Mesendoderm (in vitro differentiated cells): ENCODE data around the gene HSPB8.

ENCODE experiments used
- DNase-seq: peaks from one replicate; pipeline ENCODE4 v3.0.0; 2013
- H2AK5ac ChIP-seq: 2 replicates; pipeline ENCODE4 v1.6.1; 2013; ENCODE audit warnings: low read length, inconsistent platforms
- H2BK120ac ChIP-seq: 2 replicates; pipeline ENCODE4 v1.6.1; 2013; ENCODE audit warnings: low read depth, mild to moderate bottlenecking, low read length, moderate library complexity, mixed read lengths
- H2BK15ac ChIP-seq: replicated peaks from 2 replicates; pipeline ENCODE4 v1.6.1; 2013; ENCODE audit warnings: low read depth, mild to moderate bottlenecking, moderate library complexity
- H2BK5ac ChIP-seq: 2 replicates; pipeline ENCODE4 v1.6.1; 2013; ENCODE audit warnings: low read length, inconsistent platforms
- H3K18ac ChIP-seq: 2 replicates; pipeline ENCODE4 v1.6.1; 2013; ENCODE audit warnings: mild to moderate bottlenecking, low read length, mixed read lengths
- H3K23ac ChIP-seq: one replicate; pipeline ENCODE4 v1.6.1; 2013; ENCODE audit warnings: low read length
- H3K27ac ChIP-seq: 2 replicates; pipeline ENCODE4 v1.5.1; 2013; ENCODE audit warnings: low read depth, mild to moderate bottlenecking, inconsistent platforms, low read length, moderate library complexity
- H3K27me3 ChIP-seq: 2 replicates; pipeline ENCODE4 v1.6.1; 2013; ENCODE audit warnings: low read length, control low read depth, mild to moderate bottlenecking, inconsistent platforms; ENCODE audit not compliant: insufficient read depth, poor library complexity
- H3K36me3 ChIP-seq: 2 replicates; pipeline ENCODE4 v1.6.1; 2013; ENCODE audit warnings: low read length, inconsistent platforms; ENCODE audit not compliant: control insufficient read depth, insufficient read depth
- H3K4ac ChIP-seq: one replicate; pipeline ENCODE4 v1.6.1; 2013; ENCODE audit warnings: low read depth, mild to moderate bottlenecking, low read length, moderate library complexity
- H3K4me1 ChIP-seq: 2 replicates; pipeline ENCODE4 v1.6.1; 2013; ENCODE audit warnings: low read depth, low read length, inconsistent platforms; ENCODE audit not compliant: control insufficient read depth
- H3K4me2 ChIP-seq: 2 replicates; pipeline ENCODE4 v1.6.1; 2013; ENCODE audit warnings: low read length
- H3K4me3 ChIP-seq: 2 replicates; pipeline ENCODE4 v1.5.1; 2013; ENCODE audit warnings: mild to moderate bottlenecking, low read length
- H3K56ac ChIP-seq: one replicate; pipeline ENCODE4 v1.6.1; 2013; ENCODE audit warnings: low read length
- H3K79me1 ChIP-seq: 2 replicates; pipeline ENCODE4 v1.6.1; 2013; ENCODE audit warnings: low read length, inconsistent platforms
- H3K79me2 ChIP-seq: 2 replicates; pipeline ENCODE4 v1.6.1; 2013; ENCODE audit warnings: mild to moderate bottlenecking, low read length; ENCODE audit not compliant: control insufficient read depth, insufficient read depth
- H3K9ac ChIP-seq: 2 replicates; pipeline ENCODE4 v1.6.1; 2013; ENCODE audit warnings: low read length, inconsistent platforms
- H4K5ac ChIP-seq: one replicate; pipeline ENCODE4 v1.6.1; 2013; ENCODE audit warnings: low read length
- H4K8ac ChIP-seq: one replicate; pipeline ENCODE4 v1.6.1; 2013; ENCODE audit warnings: low read depth, mild to moderate bottlenecking, control low read depth, low read length, moderate library complexity
- WGBS: extraction: QIAGEN DNeasy Blood & Tissue Kit; methylation state at CpG from one replicate; pipeline ENCODE4 v1.1.7; 2013; ENCODE audit warnings: low lambda C conversion rate, missing lambda C conversion rate; ENCODE audit not compliant: insufficient coverage; ENCODE audit errors: extremely low coverage; 5-methylcytosine and 5-hydroxymethylcytosine counted together

HSPB8 gene

DNA sequence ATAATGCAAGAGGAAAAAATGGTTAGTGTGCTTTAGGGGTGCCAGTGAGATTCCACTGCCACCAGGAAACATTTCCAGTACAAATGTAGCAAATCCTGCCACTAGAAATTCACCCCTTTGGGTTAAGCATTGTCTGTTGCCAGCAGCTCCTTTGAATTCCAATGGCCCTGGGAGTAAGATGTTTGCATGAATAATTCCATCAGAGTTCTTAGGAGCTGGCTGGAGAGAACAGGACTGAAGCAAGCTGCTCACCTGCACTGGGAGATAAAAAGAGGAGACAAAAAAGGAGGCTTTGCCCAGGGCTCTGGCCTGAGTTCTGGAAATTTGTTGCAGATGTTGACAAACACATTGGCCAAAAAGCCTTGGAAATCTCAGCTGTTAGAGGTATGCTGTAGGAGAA, 57.6 kb downstream of the HSPB8 start:
- Histone ChIP-seq H3K27ac (no peak overlapping the region), H3K56ac (no peak overlapping the region), H4K5ac (no peak overlapping the region), H3K79me2 (no peaks in the 10 kb centered on the region), H4K8ac (no peak overlapping the region), H2AK5ac (no peak overlapping the region), H3K4ac (no peak overlapping the region), H3K23ac (no peak overlapping the region), H2BK15ac (no peak overlapping the region), H3K79me1 (no peaks in the 10 kb centered on the region), H3K4me1 (peaks cover 5% of the 10 kb centered on the region), H3K27me3 (no peaks in the 10 kb centered on the region), H2BK5ac (no peak overlapping the region), H3K18ac (no peak overlapping the region), H2BK120ac (no peak overlapping the region), H3K4me3 (no peak overlapping the region), H3K9ac (no peak overlapping the region), H3K4me2 (no peak overlapping the region), H3K36me3 (no peaks in the 10 kb centered on the region)
- no peak for DNase-seq

DNA sequence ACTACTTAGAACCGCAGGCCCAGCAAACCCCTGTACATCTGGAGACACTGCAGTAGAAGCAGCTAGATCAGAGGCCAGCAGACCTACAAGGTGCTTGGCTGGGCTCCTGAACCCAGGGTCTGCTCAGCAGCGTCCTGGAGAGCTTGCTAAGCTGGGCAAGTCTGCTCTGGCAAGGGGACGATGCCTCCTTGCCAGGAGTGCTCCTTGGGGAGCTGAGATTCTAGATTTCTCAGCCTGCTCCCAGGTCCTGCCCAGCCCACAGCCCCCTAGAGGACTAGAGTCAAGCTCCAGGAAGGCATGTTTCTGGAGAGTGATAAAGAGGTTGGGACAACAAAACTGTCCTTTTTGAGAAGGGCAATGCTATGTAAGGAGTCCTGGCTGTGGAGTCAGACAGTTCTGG, 60.3 kb downstream of the HSPB8 start:
- Histone ChIP-seq H2BK5ac (no peak overlapping the region), H3K4me2 (no peak overlapping the region), H2AK5ac (no peak overlapping the region), H3K4ac (no peak overlapping the region), H3K4me1 (peaks cover 2% of the 10 kb centered on the region), H4K8ac (no peak overlapping the region), H3K27ac (no peak overlapping the region), H3K18ac (no peak overlapping the region), H3K27me3 (no peaks in the 10 kb centered on the region), H4K5ac (no peak overlapping the region), H3K56ac (no peak overlapping the region), H3K79me1 (no peaks in the 10 kb centered on the region), H3K9ac (no peak overlapping the region), H3K4me3 (no peak overlapping the region), H3K23ac (no peak overlapping the region), H2BK120ac (no peak overlapping the region), H2BK15ac (no peak overlapping the region), H3K36me3 (no peaks in the 10 kb centered on the region), H3K79me2 (no peaks in the 10 kb centered on the region)
- DNase-seq, result no peak
- WGBS, result no CpG with 5 or more reads among the region's 3 CpGs

DNA sequence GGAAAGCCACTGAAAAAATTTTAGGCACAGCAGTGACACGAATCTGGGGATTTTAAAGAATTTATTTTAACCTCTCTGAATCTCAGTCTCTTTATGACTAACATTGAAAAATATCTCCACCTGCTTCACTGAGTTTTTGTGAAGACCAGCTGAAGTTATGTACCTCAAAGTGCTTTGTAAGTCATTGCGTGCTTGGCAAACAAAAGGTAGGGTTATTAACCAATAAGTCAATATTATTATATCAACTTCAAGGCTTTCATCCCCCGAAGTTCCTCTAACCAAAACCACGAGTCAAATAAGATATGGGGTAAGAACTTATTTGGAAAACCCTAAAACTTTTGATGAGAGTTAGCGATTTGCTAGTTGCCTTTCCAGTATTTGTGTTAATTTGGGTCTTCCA, 62.3 kb downstream of the HSPB8 start:
- Histone ChIP-seq H4K5ac (no peak overlapping the region), H3K4me2 (no peak overlapping the region), H3K9ac (no peak overlapping the region), H2BK5ac (no peak overlapping the region), H3K56ac (no peak overlapping the region), H2AK5ac (no peak overlapping the region), H2BK15ac (no peak overlapping the region), H4K8ac (no peak overlapping the region), H3K79me2 (no peaks in the 10 kb centered on the region), H3K36me3 (no peaks in the 10 kb centered on the region), H3K18ac (no peak overlapping the region), H3K27me3 (no peaks in the 10 kb centered on the region), H3K27ac (no peak overlapping the region), H2BK120ac (no peak overlapping the region), H3K23ac (no peak overlapping the region), H3K4ac (no peak overlapping the region), H3K4me1 (no peaks in the 10 kb centered on the region), H3K79me1 (no peaks in the 10 kb centered on the region), H3K4me3 (no peak overlapping the region)
- DNase-seq, result no peak
- no CpG with 5 or more reads among the region's 5 CpGs for WGBS

DNA sequence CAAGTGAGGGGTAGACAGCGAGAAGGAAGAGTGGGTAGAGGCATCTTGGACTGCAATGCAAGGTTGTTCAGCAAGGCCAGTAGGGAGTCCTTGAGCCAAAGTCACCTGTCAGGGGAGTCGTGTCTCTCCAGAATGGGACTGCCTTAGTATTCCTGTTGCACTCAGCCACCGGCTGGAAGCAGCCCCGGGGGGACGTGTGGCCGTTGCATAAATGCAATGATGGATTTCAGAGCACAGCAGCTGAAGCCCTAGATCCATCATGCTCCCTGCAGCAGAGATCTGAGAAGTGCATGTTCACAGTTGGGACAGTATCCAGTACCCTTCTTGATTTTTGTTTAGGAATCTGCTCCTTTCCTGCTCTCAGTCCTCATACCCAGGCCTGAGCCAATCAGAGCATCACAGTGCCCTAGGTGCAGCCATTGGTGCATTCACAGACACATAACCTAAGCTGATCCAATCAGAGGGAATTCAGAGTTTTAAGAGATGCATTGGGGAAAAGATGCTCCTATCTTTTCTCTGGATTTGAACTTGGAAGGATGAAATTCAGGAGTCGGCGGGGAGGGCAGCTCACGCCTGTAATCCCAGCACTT, 62.9 kb downstream of the HSPB8 start:
- Histone ChIP-seq H2BK120ac (no peak overlapping the region), H4K8ac (no peak overlapping the region), H3K27ac (no peak overlapping the region), H3K23ac (no peak overlapping the region), H4K5ac (no peak overlapping the region), H3K4me2 (no peak overlapping the region), H2AK5ac (no peak overlapping the region), H3K9ac (no peak overlapping the region), H3K18ac (no peak overlapping the region), H3K56ac (no peak overlapping the region), H3K79me1 (no peaks in the 10 kb centered on the region), H3K27me3 (no peaks in the 10 kb centered on the region), H2BK5ac (no peak overlapping the region), H3K4me1 (no peaks in the 10 kb centered on the region), H2BK15ac (no peak overlapping the region), H3K4me3 (no peak overlapping the region), H3K79me2 (no peaks in the 10 kb centered on the region), H3K36me3 (no peaks in the 10 kb centered on the region), H3K4ac (no peak overlapping the region)
- DNase-seq, result no peak
- WGBS, result no CpG with 5 or more reads among the region's 9 CpGs
